Activated B cell treated with CpG ODN at 0.5 μM for 24 hours (primary cell): ENCODE measurements around the gene JAG1. TPM values are rescaled to one million over a fixed set of nuclear protein-coding genes. Genes with fewer than 3 reads are reported as not detected.

ENCODE experiments used
- ATAC-seq: fragments of 200-7000 bp; cut with Tn5 transposase; one replicate; pipeline ENCODE4 v1.10.0; 2021; ENCODE audit warnings: low read depth, mild to moderate bottlenecking, moderate library complexity
- CTCF ChIA-PET: fragments of 350-600 bp; sonication (Branson Sonifier 250); formaldehyde crosslinking; loops from one replicate; lab custom pipeline; 2021; ENCODE audit warnings: antibody characterized with exemption; lab: Charles Lee
- POLR2A ChIA-PET: fragments of 350-600 bp; sonication (Branson Sonifier 250); formaldehyde crosslinking; loops from one replicate; lab custom pipeline; 2021; ENCODE audit warnings: antibody characterized with exemption; lab: Charles Lee
- DNase-seq: peaks from one replicate; pipeline ENCODE4 v3.0.0; 2022
- H3K27ac Mint-ChIP-seq: one replicate; pipeline ENCODE4 v1.8.0; 2020; ENCODE audit warnings: mixed read lengths
- H3K27me3 Mint-ChIP-seq: one replicate; pipeline ENCODE4 v1.8.0; 2021; ENCODE audit warnings: mixed read lengths
- H3K36me3 Mint-ChIP-seq: one replicate; pipeline ENCODE4 v1.8.0; 2021; ENCODE audit warnings: low read depth, mixed read lengths
- H3K4me1 Mint-ChIP-seq: one replicate; pipeline ENCODE4 v1.8.0; 2021; ENCODE audit warnings: mixed read lengths
- H3K4me3 Mint-ChIP-seq: one replicate; pipeline ENCODE4 v1.8.0; 2020; ENCODE audit warnings: mild to moderate bottlenecking, mixed read lengths
- H3K9me3 Mint-ChIP-seq: one replicate; pipeline ENCODE4 v1.8.0; 2020; ENCODE audit warnings: mixed read lengths
- intact Hi-C: fragments of 100-400 bp; cut with micrococcal nuclease; formaldehyde crosslinking; loops from one replicate; pipeline ENCODE4 v1.15.1; 2024
- total RNA-seq: library from RNA; stranded (reverse); gene quantifications from 2 replicates; pipeline ENCODE4 v1.2.3, GENCODE V29; 2022
- TF ChIP-seq, protein P1 (sequence below): fragments of 200-600 bp; IDR thresholded peaks from one replicate; pipeline ENCODE4 v1.8.0; 2022; ENCODE audit warnings: antibody characterized with exemption, mild to moderate bottlenecking

The JAG1 gene
- total RNA-seq, 1 donor from 2014 or later: not detected

DNA sequence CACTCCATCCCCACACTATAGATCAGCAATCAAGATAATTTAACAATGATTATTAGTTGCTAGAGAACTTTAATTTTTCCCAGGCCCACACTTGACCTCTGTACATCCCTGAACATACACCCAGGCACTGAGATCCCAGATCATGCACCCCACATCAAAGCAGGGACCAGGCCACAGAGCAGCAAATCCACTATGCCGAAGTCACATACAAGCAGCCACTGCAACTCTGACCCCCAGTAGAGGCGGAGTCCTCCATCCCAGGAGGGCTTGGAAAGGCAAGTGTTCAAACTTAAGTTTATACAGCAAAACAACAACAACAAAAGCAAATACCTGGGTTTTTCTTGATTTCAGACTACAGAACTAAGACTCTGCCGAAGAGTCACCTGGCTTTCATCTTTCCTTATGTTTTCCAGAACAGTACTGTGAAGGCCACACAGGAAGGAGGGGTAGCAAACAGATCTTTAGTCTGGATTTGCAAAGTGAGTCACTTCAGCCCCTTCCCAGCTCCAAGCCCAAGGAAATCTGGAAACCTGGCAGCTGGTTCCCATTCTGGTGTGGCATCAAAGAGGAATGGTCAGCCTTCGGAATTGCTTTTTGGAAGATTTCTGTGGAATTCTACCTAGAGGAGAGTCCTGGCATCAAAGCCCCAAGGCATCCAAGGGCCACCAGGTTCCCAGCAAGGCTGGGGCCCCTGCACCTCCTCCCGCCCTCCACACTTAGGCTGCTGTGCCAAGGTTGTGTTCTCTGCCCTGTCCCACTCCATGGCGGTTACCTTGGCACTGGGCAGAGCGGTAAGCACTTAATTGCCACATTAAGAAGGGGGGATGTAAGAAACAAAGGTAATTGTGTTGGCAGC lies 7.3 kb downstream of the JAG1 start:
- Mint-ChIP-seq H3K36me3 (no peaks in the 10 kb centered on the region), H3K4me1 (peaks cover 15% of the 10 kb centered on the region), H3K27ac (no peak overlapping the region), H3K27me3 (peaks cover 61% of the 10 kb centered on the region), H3K4me3 (no peak overlapping the region), H3K9me3 (no peaks in the 10 kb centered on the region)
- CTCF ChIA-PET: no interaction called here
- ATAC-seq (no peak), DNase-seq (no peak)
- POLR2A ChIA-PET: no interaction called here
- intact Hi-C loops: no loop called here
- TF ChIP-seq, protein P1, sequence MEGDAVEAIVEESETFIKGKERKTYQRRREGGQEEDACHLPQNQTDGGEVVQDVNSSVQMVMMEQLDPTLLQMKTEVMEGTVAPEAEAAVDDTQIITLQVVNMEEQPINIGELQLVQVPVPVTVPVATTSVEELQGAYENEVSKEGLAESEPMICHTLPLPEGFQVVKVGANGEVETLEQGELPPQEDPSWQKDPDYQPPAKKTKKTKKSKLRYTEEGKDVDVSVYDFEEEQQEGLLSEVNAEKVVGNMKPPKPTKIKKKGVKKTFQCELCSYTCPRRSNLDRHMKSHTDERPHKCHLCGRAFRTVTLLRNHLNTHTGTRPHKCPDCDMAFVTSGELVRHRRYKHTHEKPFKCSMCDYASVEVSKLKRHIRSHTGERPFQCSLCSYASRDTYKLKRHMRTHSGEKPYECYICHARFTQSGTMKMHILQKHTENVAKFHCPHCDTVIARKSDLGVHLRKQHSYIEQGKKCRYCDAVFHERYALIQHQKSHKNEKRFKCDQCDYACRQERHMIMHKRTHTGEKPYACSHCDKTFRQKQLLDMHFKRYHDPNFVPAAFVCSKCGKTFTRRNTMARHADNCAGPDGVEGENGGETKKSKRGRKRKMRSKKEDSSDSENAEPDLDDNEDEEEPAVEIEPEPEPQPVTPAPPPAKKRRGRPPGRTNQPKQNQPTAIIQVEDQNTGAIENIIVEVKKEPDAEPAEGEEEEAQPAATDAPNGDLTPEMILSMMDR: no peak

DNA sequence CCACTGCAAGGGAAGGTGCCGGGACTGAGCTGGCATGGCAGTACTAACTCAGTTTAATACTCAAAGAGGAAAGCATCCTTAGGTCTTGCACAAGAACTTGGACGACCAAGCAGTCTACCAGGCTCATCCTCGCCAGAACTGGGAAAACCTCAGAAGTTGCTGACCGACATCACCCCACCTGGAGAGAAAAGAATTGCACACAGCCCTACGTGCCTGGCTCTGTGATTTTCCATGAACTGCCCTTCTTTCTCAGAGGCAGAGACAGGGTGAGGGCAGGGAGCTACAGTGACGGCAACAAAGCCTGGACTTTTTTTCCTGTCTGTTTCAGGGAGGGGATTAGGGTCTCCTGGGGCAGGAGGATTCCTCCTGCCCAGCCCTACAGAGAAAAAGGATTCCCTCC lies 8.0 kb downstream of the JAG1 start:
- Mint-ChIP-seq H3K27ac (no peak overlapping the region), H3K36me3 (no peaks in the 10 kb centered on the region)
- DNase-seq: no peak

DNA sequence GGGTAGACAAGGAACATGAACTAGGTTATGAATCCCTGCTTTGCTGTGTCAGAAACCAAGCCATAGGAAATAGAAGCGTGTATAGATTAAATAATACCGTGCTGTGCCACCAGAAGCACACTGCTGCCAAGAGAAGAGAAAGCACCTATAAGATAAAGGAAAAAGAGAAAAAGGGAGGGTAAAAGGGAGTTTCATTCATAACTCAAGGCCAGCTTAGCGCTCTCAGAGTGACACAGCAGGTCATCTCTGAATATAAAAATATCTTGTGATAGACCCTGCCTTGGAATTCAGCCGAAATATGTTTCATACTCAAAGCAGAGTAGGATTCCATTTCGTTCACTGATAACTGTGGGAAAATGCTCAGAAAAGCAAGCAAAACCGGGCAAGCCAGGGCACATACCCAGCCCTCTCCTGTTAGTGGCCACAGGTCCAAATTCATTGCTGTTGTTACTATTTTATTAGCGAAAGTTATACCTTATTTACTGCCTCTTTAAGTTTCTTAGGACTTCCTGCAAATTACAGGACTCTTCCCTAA lies 8.7 kb downstream of the JAG1 start:
- no peak overlapping the region for H3K27ac Mint-ChIP-seq
- TF ChIP-seq, protein P1: no peak
- no peaks in the 10 kb centered on the region for H3K36me3 Mint-ChIP-seq
- H3K4me1 Mint-ChIP-seq: peaks cover under 1% of the 10 kb centered on the region
- ChIA-PET POLR2A (no interaction called here), CTCF (no interaction called here)
- H3K27me3 Mint-ChIP-seq: peaks cover 59% of the 10 kb centered on the region
- no peak overlapping the region for H3K4me3 Mint-ChIP-seq
- intact Hi-C loops: no loop called here
- DNase-seq: no peak
- no peaks in the 10 kb centered on the region for H3K9me3 Mint-ChIP-seq
- no peak for ATAC-seq

More for the DNA sequence above, 8.0 kb downstream of the JAG1 start:
- POLR2A ChIA-PET: no interaction called here
- CTCF ChIA-PET: no interaction called here
- H3K9me3 Mint-ChIP-seq: no peaks in the 10 kb centered on the region
- intact Hi-C loops: no loop called here
- H3K4me1 Mint-ChIP-seq: peaks cover 8% of the 10 kb centered on the region
- no peak overlapping the region for H3K4me3 Mint-ChIP-seq
- no peak for ATAC-seq
- peaks cover 61% of the 10 kb centered on the region for H3K27me3 Mint-ChIP-seq
- TF ChIP-seq, protein P1: no peak

DNA sequence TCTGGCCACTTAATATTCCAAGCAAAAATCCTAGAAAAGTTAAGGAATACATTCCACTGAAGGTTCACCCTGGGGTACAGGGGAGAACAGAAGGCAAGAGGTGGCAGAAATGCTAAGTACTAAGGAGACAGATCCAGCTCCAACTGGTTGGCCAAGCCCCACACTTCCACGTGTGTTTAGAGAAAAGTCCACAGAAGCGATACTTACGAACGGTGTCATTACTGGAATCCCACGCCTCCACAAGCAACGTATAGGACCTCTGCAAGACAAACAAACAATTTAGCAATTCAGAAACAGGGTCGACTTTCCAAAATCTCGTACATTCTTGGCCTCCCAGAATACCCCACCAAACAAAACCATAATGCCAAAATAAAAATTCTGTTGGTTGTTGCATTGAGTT lies 10.0 kb downstream of the JAG1 start:
- no peak for ATAC-seq
- no peaks in the 10 kb centered on the region for H3K4me1 Mint-ChIP-seq
- H3K36me3 Mint-ChIP-seq: no peaks in the 10 kb centered on the region
- H3K27me3 Mint-ChIP-seq: peaks cover 52% of the 10 kb centered on the region
- TF ChIP-seq, protein P1: no peak
- intact Hi-C loops: no loop called here
- POLR2A ChIA-PET: no interaction called here
- no peak overlapping the region for H3K4me3 Mint-ChIP-seq
- CTCF ChIA-PET: no interaction called here
- DNase-seq: no peak
- H3K27ac Mint-ChIP-seq: no peak overlapping the region
- no peaks in the 10 kb centered on the region for H3K9me3 Mint-ChIP-seq

DNA sequence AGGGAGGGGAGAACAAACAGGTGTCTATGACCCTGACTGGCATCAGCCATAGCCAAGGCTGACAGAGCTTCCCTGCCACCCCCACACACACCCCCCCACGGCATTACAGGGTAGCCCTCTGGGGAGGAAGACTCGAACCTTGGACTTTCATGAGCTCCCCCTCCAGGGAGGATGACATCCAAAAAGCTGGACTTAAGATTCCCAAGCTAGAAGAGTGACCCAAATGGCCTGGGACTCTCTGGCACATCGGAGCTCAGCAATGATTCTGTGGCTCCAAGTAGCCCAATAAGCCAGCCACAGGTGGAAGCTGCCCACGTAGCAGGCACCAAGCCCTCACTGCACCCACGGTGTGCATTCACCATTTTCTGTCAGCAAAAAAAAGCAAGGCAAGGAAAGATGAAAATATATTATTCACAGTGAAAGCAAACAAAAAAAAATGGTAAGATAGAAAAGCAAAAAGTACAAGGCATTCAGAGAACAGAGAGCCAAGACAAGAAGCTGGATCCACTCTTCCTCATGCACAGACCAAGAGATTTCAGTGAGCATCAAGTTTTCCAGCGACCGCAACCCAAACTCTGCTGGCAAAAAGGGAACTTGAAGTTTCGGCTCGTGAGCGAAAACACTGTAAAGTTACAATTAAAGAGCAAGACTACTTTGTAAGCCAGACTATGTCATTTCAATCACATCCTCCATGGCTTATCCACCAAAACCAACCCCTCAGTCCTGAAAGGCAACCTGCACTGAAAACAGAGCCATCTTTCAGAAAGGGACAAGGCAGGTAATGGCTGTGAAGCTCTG lies 10.9 kb downstream of the JAG1 start:
- no peaks in the 10 kb centered on the region for H3K9me3 Mint-ChIP-seq
- peaks cover 47% of the 10 kb centered on the region for H3K27me3 Mint-ChIP-seq
- no peaks in the 10 kb centered on the region for H3K4me1 Mint-ChIP-seq
- CTCF ChIA-PET: no interaction called here
- TF ChIP-seq, protein P1: no peak
- DNase-seq (no peak), ATAC-seq (no peak)
- no peak overlapping the region for H3K27ac Mint-ChIP-seq
- POLR2A ChIA-PET: no interaction called here
- H3K36me3 Mint-ChIP-seq: no peaks in the 10 kb centered on the region
- no peak overlapping the region for H3K4me3 Mint-ChIP-seq
- intact Hi-C loops: no loop called here
